GF-D8 (cell line): ENCODE data around the gene TSKS.

Experiments
- DNase-seq: peaks from one replicate; lab custom pipeline; 2025; lab: John Stamatoyannopoulos, UW

TSKS gene

DNA sequence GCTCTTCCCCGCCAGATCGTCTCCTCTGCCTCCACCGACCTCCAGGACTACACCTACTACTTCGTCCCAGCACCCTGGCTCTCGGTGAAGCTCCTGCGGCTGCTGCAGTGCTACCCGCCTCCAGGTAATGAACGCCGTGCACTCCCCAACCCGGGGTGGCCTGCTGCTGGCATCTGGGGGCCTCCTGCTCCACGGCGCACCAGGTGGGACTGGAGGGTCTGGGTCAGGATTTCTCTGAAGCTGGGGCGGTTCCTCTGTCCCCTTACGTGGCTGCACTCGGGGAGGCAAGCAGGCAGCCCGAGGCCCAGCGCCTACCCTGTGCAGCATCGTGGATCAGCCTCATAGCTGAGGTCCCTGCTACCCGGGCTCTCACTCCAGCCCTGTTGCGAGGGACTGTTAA, 32.5 kb upstream of the TSKS start:
- DNase-seq, result no peak

DNA sequence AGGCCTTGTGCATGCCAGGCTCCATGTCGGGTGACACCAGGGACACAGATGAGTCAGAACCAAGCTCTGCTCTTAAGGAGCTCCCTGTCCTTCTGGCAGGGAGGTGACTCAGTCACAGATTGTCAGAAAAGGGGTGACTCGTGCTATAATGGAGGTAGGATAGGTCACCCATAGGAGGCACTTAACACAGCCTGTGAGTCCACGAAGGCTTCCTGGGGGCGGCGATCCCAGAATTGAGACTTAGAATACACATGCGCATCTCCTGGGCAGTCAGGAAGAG, 30.4 kb upstream of the TSKS start:
- DNase-seq, result no peak

DNA sequence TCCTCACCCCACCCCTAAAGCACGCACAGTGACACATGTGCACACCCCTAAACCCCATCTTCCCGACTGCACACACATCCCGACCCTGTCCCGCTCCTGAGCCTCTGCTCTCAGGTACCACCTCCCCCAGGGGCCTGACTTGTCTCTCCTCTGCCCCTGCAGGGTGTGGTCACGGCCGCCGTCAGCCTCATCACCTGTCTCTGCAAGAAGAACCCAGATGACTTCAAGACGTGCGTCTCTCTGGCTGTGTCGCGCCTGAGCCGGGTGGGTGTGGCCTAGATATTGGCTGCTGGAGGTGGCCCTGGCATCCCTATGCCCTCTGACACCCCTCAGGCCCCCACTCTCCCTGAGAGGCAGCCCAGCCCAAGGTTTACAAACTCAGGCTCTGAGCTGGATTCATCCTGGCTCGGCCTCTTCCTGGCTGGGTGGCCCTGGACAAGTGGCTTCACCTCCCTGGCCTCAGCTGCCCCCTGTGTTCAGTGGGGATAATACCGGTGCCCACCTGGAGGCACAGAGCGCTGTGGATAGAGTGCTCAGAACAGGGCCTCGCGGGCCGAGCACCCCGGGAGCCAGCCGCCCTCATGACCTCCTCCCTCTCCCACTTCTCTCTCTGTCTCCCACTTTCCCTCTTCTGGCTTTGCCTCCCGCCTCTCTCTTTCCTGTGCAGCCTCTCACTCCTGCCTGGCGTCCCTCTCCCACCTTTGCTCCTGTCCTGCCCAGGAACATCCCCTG, 29.9 kb upstream of the TSKS start:
- no peak for DNase-seq

GRCh38 chr19:49791776-49792445, 28.8 kb upstream of the TSKS start:
- no peak for DNase-seq

DNA sequence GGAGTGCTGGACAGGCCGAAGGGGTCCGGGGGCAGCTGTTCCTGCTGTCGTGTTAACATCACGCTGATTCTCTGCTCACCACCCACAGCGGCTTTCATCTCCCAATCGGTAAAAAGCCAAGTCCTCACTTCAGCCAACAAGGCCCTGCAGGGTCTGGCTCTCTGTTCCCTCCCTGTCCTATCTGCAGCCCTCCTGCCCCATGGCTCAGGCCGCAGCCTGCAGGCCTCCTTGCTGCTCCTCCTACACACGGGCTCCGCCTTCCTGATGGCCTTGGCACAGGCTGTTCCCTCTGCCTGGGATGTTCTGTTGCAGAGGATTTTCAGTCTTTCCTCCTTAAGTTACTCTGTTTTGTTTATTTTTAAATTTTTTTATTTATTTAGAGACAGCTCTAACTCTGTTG, 27.8 kb upstream of the TSKS start:
- DNase-seq, result no peak

- DNase-seq, result no peak
Observed at GRCh38 chr19:49788857-49789256, 25.8 kb upstream of the TSKS start.

- no peak for DNase-seq
Observed at GRCh38 chr19:49787746-49788145, 24.6 kb upstream of the TSKS start.

DNA sequence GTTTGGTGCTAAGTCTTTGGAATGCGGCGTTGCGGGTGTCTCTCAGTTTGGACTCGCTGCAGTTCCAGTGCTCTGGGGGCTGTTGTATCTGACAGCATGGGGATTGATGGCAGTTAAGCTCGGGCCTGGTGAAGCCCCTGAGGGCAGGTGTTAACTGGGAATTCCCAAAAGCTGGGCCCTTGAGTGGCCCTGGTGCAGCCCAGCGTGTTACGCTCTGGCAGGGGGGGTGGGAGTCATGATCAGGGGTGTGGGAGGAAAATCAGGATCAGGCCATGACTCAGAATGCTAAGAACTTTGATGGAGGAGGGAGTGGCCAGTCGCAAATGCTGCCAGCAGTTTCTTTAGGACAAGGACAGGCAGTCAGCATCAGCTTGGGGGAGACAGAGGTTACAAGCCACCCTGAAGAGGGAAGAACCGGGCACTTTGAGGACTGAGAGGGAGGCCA, 23.3 kb upstream of the TSKS start:
- DNase-seq, result no peak

DNA sequence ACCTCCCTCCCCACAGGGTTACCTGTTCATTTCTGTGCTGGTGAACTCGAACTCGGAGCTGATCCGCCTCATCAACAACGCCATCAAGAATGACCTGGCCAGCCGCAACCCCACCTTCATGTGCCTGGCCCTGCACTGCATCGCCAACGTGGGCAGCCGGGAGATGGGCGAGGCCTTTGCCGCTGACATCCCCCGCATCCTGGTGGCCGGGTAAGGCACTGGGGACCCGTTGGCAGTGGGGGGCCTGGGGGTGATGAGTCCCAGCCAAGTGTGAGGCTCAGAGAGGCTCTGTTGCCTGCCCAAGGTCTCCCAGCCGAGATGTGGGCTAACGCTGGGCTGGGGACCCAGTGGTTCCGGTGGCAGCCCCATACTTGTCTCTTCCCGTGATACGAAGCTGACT, 19.4 kb upstream of the TSKS start:
- no peak for DNase-seq

DNA sequence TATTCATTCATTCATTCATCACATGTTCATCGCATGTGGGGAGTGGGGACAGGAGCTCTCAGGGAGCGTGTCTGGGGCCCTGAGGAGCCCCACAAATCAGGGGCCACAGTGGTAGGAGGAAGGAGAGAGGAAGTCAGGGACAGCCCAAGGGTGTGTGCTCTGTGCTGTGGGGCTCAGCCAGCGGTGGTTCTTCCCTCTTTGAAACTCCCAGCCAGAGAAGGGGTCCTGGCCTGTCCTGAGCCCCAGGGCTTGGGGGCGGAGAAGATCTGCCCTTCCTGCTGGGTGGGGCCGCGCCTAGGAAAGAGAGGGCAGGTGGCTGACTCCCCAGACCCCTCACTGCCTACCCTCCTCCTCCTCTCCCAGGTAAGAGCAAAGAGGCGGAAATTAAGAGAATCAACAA, 18.3 kb upstream of the TSKS start:
- DNase-seq, result no peak

- DNase-seq, result no peak
Observed at GRCh38 chr19:49780861-49781260, 17.8 kb upstream of the TSKS start.

DNA sequence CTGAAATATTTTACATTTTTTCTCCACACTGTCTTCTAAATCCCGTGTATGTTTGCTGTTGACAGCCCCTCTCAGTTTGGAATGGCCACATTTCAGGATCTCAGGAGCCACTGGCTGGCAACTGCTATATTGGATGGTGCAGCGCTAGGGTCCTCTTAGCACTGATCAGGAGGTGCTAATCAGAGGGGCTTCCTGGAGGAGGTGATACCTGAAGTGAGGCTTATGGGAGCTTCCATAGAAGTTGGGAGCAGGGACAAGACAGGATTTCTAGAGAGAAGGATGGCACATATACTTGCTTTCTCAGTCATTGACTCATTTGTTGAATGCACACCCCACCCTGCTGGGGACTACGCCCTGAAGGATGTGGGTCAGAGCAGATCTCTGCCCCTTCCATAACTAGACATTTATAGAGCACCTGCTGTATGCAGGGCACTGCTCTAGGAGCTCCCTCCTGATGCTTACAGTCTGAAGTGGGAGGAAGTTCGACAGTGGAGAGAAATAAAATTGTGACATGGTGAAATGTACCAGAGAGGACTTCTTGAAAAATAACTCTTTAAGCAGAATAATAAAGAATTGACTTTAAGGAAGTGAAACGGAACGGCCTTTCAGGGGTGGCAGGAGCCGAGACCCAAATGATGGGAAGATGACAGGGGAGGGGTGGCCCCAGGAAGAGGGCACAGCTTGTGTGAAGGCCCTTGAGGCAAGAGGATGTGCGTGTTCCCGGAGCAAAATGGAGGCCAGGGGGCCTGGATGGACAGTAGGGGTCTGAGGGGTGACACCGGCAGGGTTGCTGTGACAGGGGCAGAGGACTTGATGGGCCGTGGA, 16.8 kb upstream of the TSKS start:
- no peak for DNase-seq

DNA sequence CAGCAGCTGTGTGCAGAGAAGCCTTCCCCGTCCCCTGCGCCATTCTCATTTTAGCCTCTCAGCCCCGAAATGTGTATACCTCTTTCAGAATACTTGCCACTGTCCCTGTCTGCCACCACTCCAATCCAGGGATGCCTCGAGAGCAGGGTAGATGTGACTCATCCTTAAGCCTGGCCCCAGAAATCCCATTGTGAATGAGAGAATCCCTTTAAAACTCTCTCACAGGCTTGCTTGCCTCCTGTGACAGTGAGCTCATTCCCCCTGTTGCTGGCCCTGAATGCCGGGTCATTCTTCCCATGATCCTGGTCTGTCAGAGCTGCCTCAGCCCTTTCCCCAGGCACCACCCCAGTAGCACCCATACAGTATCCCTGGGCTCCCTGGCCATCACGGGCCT, 13.3 kb upstream of the TSKS start:
- DNase-seq, result no peak

DNA sequence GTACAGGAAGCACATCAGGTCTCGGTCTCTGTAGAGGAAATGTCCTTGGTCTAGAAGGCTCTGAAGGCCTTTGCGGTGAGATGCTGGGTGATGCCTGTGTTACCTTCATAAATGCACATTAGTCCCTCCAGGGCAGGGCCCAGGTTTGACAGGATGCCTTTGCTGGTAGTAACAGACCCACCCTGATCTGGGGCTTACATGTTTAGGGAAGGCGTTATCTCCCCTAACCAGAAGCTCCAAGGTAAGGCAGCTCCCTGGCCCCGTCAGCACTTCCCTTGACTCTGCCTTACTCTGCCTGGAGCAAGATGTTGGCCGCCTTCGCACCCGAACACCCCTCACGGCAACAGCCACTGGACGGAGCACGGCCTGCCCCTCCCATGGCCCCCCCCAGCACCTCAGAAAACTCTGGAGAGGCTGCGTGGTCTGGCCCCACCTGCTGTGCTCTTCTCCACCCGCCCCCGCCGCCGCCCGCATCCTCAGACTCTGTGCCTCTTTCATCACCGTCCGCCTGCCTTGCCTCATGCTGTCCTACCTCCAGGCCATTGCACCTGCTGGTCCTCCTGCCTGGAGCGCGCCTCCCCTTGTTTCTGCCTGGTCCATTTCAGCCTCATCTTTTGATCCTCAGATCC, 12.8 kb upstream of the TSKS start:
- no peak for DNase-seq

DNA sequence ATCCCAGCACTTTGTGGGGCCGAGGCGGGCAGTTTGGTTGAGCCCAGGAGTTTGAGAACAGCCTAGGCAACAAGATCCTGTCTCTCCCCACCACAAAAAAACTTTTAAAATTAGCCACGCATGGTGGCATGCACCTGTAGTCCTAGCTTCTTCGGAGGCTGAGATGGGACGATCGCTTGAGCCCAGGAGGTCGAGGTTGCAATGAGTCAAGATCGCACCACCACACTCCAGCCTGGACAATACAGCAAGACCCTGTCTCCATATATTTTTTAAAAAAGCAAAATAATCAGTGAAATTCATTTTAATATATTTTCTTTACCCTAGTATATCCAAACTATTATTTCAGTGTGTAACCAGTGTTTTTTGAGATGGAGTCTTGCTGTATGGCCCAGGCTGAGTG, 11.9 kb upstream of the TSKS start:
- DNase-seq, result no peak

DNA sequence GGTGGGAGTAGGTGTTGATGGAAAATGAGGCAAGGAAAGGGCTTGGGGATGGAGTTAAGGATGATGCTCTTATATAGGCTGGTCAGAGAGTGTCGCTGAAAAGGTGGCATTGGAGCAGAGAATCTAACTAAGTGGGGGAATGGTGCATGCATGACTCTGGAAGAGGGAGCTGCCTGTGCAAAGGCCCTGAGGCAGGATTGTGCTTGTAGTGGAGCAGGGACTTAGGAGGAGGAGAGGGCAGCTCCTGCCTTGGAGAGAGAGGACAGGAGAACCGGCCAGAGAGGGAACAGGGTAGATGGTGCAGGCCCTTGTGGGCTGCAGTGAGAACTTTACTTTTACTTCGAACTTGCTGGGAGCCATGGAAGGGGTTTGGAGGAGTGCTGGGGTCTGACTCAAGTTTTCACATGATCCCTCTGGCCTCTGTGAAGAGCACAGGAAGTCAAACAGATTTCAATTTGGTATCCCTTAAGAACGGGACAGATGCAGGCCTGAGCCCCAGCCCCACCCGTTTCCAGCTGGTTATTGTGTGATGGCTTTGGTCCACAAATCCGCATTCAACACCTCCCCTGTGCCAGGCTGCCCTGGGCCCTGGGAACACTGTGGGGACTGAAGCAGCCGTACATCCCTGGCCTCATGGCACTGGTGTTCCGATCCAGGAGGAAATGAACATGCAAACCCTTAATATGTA, 10.7 kb upstream of the TSKS start:
- no peak for DNase-seq

DNA sequence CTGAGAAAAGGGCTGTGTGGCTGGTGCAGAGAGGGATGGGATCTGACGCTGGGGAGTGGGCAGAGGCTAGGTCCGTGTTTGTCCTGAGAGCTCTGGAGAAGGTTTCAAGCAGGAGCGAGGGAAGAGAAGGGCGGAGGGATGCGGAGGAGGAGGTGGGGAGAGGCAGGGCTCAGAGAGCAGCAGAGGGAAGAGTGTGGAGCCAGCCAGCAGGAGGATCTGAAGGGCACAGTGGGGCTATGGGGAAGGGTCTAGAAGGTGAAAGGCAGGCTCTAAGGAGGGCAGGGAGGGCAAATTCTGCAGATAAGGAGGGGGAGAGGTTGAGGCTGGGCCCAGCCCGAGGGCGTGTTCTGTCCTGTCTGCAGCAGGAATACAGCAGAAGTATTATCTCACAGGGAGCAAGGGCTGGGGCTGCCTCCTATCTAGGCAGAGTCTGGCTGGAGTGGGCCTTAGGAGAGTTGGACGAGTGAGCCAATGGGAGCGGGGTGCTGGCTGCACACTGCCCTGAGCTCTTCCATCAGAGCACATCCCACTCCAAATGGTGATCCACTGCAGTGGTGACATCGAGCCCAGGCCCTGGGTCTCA, 9.8 kb upstream of the TSKS start:
- DNase-seq, result no peak

- no peak for DNase-seq
Observed at GRCh38 chr19:49771674-49772139, 8.6 kb upstream of the TSKS start.

DNA sequence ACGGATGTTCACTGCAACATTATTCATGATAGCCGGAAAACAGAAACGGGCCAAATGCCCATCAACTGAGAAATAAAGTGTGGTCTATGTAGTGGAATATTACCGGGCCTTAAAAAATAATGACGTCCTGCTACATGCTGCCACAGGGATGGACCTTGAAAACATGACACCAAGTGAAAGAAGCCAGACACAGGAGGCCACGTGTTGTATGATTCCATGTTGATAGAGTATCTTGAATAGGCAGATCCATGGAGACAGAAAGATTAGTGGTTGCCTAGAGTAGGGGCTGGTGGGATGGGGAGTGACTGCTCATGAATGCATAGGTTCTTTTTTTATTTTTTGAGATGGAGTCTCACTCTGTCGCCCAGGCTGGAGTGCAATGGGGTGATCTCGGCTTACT, 7.4 kb upstream of the TSKS start:
- no peak for DNase-seq

- DNase-seq, result no peak
Observed at GRCh38 chr19:49767967-49768581, 5.0 kb upstream of the TSKS start.

DNA sequence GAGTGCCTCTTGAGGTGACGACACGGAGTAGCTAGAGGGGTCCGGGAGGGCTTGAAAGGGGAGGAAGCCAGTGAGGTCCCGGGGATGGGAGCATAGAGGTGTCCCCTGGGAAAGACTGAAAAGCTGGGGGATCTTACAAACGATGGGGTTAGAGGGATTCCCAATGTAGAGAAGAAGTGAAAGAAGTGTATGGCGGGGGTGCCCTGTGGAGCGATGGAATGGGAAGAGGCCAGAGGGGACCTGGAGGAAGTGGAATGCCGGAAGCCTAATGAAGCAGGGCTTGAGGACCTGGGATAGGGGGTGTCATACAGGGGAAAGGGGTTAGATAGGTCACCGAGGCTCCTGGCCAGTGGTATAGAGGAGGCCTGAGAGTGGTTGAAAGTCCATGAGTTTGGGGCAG, 4.3 kb upstream of the TSKS start:
- no peak for DNase-seq
